Measurements from ENCODE around the gene SUPT4H1. TPM values are rescaled to one million over a fixed set of nuclear protein-coding genes. Genes with fewer than 3 reads are reported as not detected.

SUPT4H1 gene
- total and polyA plus RNA-seq, 2 donors (not counting 1 experiment from before 2014, with no cell fraction given): 30.2 to 60.1 TPM

- H3K27me3 Mint-ChIP-seq: no peaks in the 10 kb centered on the region
Measured at GRCh38 chr17:58358408-58359172, 6.6 kb upstream of the SUPT4H1 start.

More at GRCh38 chr17:58358408-58359172, 6.6 kb upstream of the SUPT4H1 start:
- H4K20me1 ChIP-seq (ENCODE audit: control insufficient read depth, insufficient read depth, low read length, poor library complexity, severe bottlenecking): no peaks in the 10 kb centered on the region
- peaks cover 0 to 3% of the 10 kb centered on the region in 2 experiments for H3K36me3 ChIP-seq (replicated peaks in 1 of 2; ENCODE audit: control extremely low read depth in 1 of 2, control insufficient read depth in 1 of 2, extremely low read depth in 1 of 2, insufficient read depth in 2 of 2, low read length in 1 of 2)
- CTCF ChIA-PET: interaction anchor here (1.4 to 1.9 kb wide), 3 partner anchors 14 to 58 kb away, joined by 3 to 8 read pairs (median 7); partner anchors contain the start of gene RNF43
- H2AFZ ChIP-seq (ENCODE audit: insufficient read depth, low read depth, low read length, poor library complexity, severe bottlenecking): no peak overlapping the region
- H3K9me3 ChIP-seq (ENCODE audit: control extremely low read depth in 1 of 3, control insufficient read depth in 2 of 3, insufficient read depth in 1 of 3, low read length in 2 of 3): no peaks in the 10 kb centered on the region
- Mint-ChIP-seq H3K4me1 (peaks cover 5% of the 10 kb centered on the region), H3K27ac (no peak overlapping the region), H3K9me3 (ENCODE audit: insufficient read depth) (no peaks in the 10 kb centered on the region), H3K4me3 (no peak overlapping the region)
- no peak overlapping the region for H3K27ac ChIP-seq (ENCODE audit: low read length in 2 of 2)
- WGBS (ENCODE audit: insufficient coverage): 95% methylated on average over 14 of the region's 16 CpGs
- H3K27me3 ChIP-seq (replicated peaks in 1 of 4; ENCODE audit: control extremely low read depth in 1 of 4, control insufficient read depth in 3 of 4, insufficient read depth in 4 of 4, low read length in 3 of 4): no peaks in the 10 kb centered on the region
- H3K4me3 ChIP-seq (ENCODE audit: control extremely low read depth in 1 of 5, extremely low read depth in 1 of 5, insufficient read depth in 1 of 5, low read depth in 2 of 5, low read length in 4 of 5): no peak overlapping the region
- H3K79me2 ChIP-seq (ENCODE audit: control insufficient read depth, insufficient read depth, low read length): peaks cover 7% of the 10 kb centered on the region
- TF ChIP-seq EZH2 (IDR thresholded peaks at IDR 0.05; ENCODE audit: borderline replicate concordance, insufficient read depth, low read depth, low read length, poor library complexity, severe bottlenecking) (no peak), CTCF (IDR thresholded peaks at IDR 0.05) (no peak)
- H3K4me1 ChIP-seq (ENCODE audit: control insufficient read depth in 2 of 2, insufficient read depth in 2 of 2, low read length in 2 of 2): peaks cover 0 to 4% of the 10 kb centered on the region in 2 donors
- ATAC-seq (ENCODE audit: low read depth) (no peak), DNase-seq (no peak)
- POLR2A ChIA-PET: interaction anchor here (1.0 kb wide), 1 partner anchor 12 kb away, joined by 4 read pairs; no protein-coding TSS in a partner anchor
- H3K9ac ChIP-seq (ENCODE audit: low read length): no peak overlapping the region
- H3K4me2 ChIP-seq (replicated peaks; ENCODE audit: low read depth, low read length, poor library complexity, severe bottlenecking): no peak overlapping the region
- intact Hi-C loops (cut with micrococcal nuclease): no loop called here
